Fibroblast of skin of right biceps (primary cell): ENCODE results near the gene TSPAN9.

ENCODE experiments used
- DNase-seq: peaks from one replicate; pipeline ENCODE4 v3.0.0-alpha.2; 2013

The TSPAN9 gene

DNA sequence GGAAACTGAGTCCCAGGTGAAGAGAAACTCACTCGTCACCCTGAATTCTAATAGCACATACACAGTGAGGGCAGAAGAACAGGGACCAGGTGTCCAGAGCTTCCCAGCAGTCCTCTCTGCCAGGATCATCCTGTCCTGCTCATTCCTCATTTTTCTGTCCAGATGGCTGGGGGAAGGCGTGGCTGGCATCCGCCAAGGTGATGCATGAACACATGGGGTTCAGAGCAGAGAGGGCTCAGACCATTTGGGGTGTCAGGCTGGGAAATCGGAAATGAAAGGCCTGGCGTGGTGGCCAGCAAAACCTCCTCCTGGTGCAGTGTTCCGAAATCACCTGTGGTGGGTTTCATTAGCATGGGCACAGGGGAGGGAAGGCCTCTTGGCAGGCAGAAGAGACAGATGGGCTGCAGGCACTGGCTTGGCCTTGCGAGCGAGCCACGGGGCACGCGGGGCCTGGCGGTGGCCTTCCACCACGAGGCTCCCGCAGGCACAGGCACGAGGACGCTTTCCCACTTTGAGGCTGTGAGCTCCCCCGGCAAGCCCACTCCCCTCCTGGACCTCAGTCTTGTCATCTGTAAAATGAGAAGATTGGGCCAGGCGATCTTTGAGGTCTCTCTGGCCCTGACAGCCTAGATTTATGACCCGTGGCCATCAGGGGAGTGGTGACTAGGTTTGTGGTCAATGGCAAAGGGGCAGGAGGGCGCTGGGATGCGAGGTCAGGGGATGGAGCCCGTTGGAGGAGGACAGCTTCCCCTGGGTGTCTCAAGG lies 68.5 kb downstream of the TSPAN9 start:
- DNase-seq, result no peak

DNA sequence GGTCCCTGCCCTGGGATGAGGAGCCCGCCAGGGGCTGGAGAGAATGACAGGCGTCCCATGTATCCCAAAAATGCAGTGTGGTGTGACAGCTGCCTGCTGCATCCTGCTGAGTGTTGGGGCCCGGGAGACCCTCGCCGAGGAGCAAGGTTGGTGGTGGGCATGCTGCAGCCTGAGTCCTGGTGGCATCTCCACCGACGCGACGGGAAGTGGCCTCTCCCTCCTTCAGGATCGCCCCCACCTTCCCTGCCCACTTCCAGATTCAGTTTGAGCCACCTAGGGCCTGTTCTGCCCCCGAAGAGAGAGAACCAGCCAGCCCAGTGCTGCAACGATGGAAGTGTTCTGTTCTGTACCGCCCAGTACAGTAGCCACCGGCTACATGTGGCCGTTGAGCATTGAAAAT lies 70.1 kb downstream of the TSPAN9 start:
- DNase-seq, result no peak

- no peak for DNase-seq
Observed at GRCh38 chr12:3148366-3149000, 71.3 kb downstream of the TSPAN9 start.

GRCh38 chr12:3149515-3150307 lies 72.5 kb downstream of the TSPAN9 start:
- DNase-seq, result no peak

GRCh38 chr12:3150308-3150670 lies 73.1 kb downstream of the TSPAN9 start:
- no peak for DNase-seq

DNA sequence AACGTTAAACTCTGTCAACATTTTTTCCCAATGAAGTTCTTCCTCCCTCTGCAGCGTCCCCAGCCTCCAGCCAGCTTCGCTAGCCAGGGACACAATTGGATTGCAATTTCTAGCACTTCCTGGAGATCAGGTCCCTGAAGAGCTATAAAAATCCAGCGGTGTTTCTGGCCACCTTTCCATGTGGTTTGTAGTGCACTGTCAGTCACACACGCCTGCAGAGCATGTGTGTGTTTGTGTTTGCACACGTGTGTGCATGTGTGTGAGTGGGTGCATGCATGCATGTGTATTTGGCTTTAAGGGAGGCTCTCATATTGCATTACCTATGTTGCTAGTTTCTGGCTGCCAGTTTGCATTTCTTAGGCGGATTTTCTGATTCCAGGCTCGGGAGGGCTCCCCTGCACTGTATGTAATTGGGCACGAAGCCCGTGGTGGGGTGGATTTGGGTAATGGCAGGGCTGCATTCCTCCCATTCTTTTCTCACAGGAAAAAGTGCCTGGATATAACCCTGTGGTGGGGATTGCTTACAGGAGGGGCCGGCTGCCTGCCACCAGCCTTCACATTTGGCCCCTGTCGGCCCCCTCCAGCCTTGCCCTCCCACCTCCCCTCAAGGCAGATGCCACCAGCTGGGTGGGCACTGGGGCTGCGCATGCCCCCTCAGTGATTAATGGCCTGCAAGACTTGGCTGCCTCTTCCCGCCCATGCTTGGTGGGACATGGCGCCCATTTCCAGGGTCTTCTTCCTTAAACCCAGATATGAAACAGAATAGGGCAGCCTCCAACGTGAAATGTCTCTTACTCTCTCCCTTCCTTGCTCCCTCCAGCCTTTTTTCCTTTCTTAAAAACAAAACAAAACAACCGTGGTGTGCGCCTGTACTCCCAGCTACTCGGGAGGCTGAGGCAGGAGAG lies 74.0 kb downstream of the TSPAN9 start:
- peak; percentile 82 for DNase-seq

GRCh38 chr12:3152011-3152511 lies 74.9 kb downstream of the TSPAN9 start:
- DNase-seq, result peak; percentile 89

- DNase-seq, result no peak
Observed at GRCh38 chr12:3152892-3153291, 75.7 kb downstream of the TSPAN9 start.

- no peak for DNase-seq
Observed at GRCh38 chr12:3154006-3154405, 76.8 kb downstream of the TSPAN9 start.

DNA sequence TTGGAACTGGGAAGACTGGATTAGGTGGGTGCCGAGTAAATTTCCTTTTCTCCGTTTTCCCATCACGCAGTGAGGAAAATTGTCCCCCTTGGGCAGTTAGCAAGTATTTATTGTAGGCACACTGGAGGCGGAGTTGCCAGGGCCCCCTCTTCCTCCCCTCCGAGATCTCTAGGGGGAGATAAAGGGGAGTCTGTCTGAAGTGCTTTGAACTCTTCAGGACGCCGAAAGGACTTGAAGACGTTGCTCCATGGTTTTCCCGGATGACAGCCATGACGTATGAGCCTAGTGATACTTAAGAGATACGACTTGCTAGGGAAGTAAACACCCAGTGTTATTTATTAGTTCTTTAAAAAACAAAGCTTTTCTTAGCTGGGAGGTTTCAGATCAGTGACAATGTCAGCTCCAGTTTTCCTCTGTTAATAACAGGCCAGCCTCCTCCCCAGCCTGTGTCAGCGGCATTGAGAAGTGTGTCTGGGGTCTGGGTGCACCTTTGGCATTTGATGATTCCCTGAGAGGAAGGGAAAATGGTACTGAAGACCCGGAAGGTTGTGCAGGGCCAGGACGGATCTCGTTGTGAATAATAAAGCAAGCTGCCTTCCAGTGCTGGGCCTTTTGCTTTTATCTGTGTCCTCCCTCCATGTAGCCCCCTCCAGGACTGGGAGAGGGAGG lies 78.7 kb downstream of the TSPAN9 start:
- no peak for DNase-seq

DNA sequence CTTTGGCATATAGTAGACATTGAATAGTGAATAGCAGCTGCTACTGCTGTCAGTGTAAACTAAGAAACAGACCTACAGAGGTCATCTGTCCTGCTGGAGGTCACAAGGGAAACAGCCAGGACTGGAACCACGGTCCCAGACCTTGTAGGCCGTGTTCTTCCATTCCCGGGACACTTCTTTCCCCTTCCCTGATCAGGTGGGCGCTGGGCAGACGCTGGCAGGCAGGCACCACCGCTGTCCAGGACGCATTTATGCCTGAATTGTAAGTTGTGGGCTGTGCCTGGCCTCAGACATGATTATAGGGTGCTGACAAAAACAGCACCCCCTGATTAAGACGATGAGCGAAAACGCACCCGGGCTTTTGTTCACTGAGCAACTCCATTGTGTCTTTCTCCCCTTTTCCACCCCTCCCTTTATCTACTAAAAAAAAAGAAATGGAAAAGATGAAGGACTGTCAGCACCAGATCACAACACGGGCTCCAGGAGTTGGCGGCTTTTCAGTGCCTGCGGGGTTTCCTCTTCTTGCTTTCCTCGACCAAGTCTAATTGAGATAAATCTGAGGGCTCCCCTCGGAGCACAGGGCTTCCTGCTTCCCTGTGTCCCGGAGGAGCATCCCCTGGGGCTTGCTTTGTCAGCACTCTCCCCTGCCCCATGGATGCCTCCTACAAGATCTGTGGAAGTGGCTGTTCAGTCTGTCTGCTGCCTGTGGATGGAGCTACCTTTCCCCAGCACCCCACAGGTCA lies 80.6 kb downstream of the TSPAN9 start:
- peak; percentile 50 for DNase-seq

- DNase-seq, result peak; percentile 63
Observed at GRCh38 chr12:3158851-3159465, 81.8 kb downstream of the TSPAN9 start.

DNA sequence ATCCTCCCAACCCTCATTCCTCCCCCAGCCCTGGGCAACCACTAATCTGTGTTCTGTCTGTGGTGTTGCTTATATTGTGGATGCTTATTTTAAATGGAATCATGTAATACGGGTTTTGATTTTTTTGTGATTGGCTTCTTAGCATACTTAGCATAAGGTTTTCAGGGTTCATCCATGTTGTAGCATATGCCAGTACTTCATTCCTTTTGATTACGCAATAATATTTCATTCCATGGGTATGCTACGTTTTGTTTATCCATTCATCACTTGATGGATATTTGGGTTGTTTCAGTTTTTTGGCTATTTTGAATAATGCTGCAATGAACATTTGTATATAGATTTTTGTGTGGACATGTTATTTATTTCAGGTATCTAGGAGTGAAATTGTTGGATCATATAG lies 82.9 kb downstream of the TSPAN9 start:
- DNase-seq, result peak; percentile 51

DNA sequence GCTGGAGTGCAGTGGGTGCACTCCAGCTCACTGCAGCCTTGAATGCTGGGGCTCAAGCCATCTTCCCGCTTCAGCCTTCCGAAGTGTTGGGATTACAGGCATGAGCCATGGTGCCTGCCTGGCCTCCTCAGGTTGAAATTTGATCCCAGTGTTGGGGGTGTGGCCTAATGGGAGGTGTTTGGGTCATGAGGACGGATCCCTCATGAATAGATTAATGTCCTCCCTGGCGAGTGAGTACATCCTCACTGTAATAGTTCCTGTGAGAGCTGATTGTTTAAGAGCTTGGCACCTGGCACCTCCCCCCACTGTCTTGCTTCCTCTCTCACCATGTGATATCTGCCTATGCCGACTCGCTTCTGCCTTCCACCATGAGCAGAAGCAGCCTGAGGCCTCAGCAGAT lies 84.7 kb downstream of the TSPAN9 start:
- no peak for DNase-seq

DNA sequence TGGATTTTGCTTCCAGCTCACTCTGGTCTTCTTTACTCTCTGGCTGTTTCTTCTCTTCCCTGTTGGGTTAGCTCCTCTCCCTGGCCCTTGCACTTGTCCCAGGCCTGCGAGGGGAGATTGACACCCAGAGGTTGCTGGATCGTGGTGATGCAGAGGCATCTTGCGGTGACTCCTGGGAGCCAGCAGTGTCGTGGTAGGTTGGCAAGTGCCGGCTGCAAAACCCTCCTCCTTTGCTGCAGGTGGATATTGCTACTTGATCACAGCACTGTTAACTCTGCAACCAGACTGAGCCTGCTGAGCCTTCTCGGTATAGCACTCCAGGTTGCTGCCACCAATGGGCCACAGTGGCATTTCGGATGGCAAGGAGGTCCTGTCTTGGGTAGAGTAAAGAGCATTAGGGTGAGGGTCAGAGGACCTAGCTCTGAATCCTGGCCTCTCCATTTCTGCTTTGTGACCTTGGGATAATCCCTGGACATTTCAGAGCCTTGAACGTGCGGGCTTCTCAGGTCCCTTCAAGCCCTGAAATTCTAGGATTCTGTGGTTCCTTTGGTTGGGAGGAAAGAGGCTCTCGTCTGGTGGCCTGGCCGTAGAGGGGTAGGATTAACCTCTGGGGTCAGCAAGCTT lies 87.4 kb downstream of the TSPAN9 start:
- no peak for DNase-seq

- DNase-seq, result no peak
Observed at GRCh38 chr12:3165078-3165980, 88.2 kb downstream of the TSPAN9 start.

- DNase-seq, result no peak
Observed at GRCh38 chr12:3167636-3168035, 90.5 kb downstream of the TSPAN9 start.

- peak; percentile 94 for DNase-seq
Observed at GRCh38 chr12:3168223-3169221, 91.3 kb downstream of the TSPAN9 start.
